HepG2 (cell line): ENCODE data around the gene ZCCHC10. TPM values are rescaled to one million over a fixed set of nuclear protein-coding genes. Genes with fewer than 3 reads are reported as not detected.

Source experiments
- ATAC-seq: fragments of 200-7000 bp; cut with Tn5 transposase; 3 replicates; pipeline ENCODE4 v1.9.1; 2020; ENCODE audit warnings: mild to moderate bottlenecking, moderate library complexity
- BruUV-seq: library from RNA; stranded (reverse); fragments of 400-500 nt; replicated peaks from 2 replicates; lab custom pipeline; 2021; lab: Mats Ljungman, UMichigan
- CTCF ChIA-PET: fragments of 300-600 bp; formaldehyde crosslinking; extraction: SDS; loops from one replicate; lab custom pipeline; 2021; ENCODE audit warnings: low total read pairs, inconsistent platforms, low intra/inter-chr PET ratio; lab: Yijun Ruan, JAX
- POLR2A ChIA-PET: fragments of 350-600 bp; sonication (Branson Sonifier 250); formaldehyde crosslinking; loops from one replicate; lab custom pipeline; 2020; ENCODE audit warnings: antibody characterized with exemption, inconsistent platforms; lab: Yijun Ruan, JAX
- DNase-seq: peaks from one replicate; pipeline ENCODE4 v3.0.0-alpha.2; 2015; ENCODE audit warnings: low spot score
- FAIRE-seq: peaks from 3 replicates; lab custom pipeline; 2011; peaks lifted over from hg19 to GRCh38; lab: Jason Lieb, UNC
- H2AFZ ChIP-seq: one replicate; pipeline ENCODE4 v1.6.1; 2011; ENCODE audit warnings: low read length, inconsistent platforms
- H3K27ac ChIP-seq: fragments of 300-600 bp; 3 replicates; pipeline ENCODE4 v1.8.0; 2011; ENCODE audit warnings: mixed run types, mild to moderate bottlenecking, mixed read lengths, low read length, inconsistent platforms; ENCODE audit not compliant: insufficient read depth; ENCODE audit errors: extremely low read length
- H3K27me3 ChIP-seq, 2 experiments: fragments of 200-600 bp in 1 of 2; 2 replicates in 1 of 2; 3 replicates in 1 of 2; pipeline versions ENCODE4 v1.6.0 to v1.8.0; 2011; ENCODE audit warnings: low read length in 2 of 2, mild to moderate bottlenecking in 2 of 2, moderate library complexity in 2 of 2, inconsistent platforms in 1 of 2; ENCODE audit not compliant: insufficient read depth in 2 of 2, control insufficient read depth in 1 of 2
- H3K36me3 ChIP-seq, 2 experiments: fragments of 200-600 bp in 1 of 2; replicated peaks in 1 of 2; 2 replicates in 1 of 2; 3 replicates in 1 of 2; pipeline versions ENCODE4 v1.5.1 to v1.8.0; 2011; ENCODE audit warnings: low read length in 2 of 2, inconsistent platforms in 1 of 2; ENCODE audit not compliant: insufficient read depth in 2 of 2, control insufficient read depth in 1 of 2
- H3K4me1 ChIP-seq: 2 replicates; pipeline ENCODE4 v1.5.1; 2012; ENCODE audit warnings: low read length, inconsistent platforms; ENCODE audit not compliant: insufficient read depth
- H3K4me2 ChIP-seq: 2 replicates; pipeline ENCODE4 v1.6.0; 2011; ENCODE audit warnings: low read depth, low read length, inconsistent platforms
- H3K4me3 ChIP-seq, 3 experiments: fragments of 200-600 bp in 1 of 3; sonication (generic), shearing (Covaris generic) in 1 of 3; replicated peaks in 1 of 3; 2 replicates each; pipeline ENCODE4 v1.5.1; 2011 to 2016; ENCODE audit warnings: low read length in 3 of 3, inconsistent platforms in 2 of 3, low read depth in 2 of 3, mild to moderate bottlenecking in 2 of 3, control low read depth in 1 of 3, mixed read lengths in 1 of 3; ENCODE audit not compliant: insufficient read depth in 1 of 3
- H3K79me2 ChIP-seq: one replicate; pipeline ENCODE4 v1.6.1; 2011; ENCODE audit warnings: low read length, inconsistent platforms; ENCODE audit not compliant: insufficient read depth
- H3K9ac ChIP-seq: 2 replicates; pipeline ENCODE4 v1.6.0; 2011; ENCODE audit warnings: mild to moderate bottlenecking, low read depth, low read length, inconsistent platforms; ENCODE audit not compliant: insufficient read depth
- H3K9me3 ChIP-seq: 2 replicates; pipeline ENCODE4 v1.5.1; 2012; ENCODE audit warnings: mild to moderate bottlenecking, low read length
- H4K20me1 ChIP-seq: 2 replicates; pipeline ENCODE4 v1.6.0; 2011; ENCODE audit warnings: inconsistent platforms, mild to moderate bottlenecking, low read length, moderate library complexity; ENCODE audit not compliant: insufficient read depth
- FOXO1 ChIP-seq: sonication (generic); formaldehyde crosslinking; IDR thresholded peaks from 2 replicates; pipeline ENCODE4 v1.4.0; 2020; ENCODE audit warnings: missing genetic modification reagents
- GZF1 ChIP-seq: sonication (generic); formaldehyde crosslinking; IDR thresholded peaks from 2 replicates; pipeline ENCODE4 v1.5.1; 2020; ENCODE audit warnings: mild to moderate bottlenecking, missing genetic modification reagents
- NFIC ChIP-seq: IDR thresholded peaks from 2 replicates; pipeline ENCODE4 v1.6.1; 2012; ENCODE audit warnings: mild to moderate bottlenecking, low read length, inconsistent platforms
- NONO ChIP-seq, 2 experiments: fragments of 450-650 bp in 1 of 2; sonication (generic) in 1 of 2; formaldehyde crosslinking in 1 of 2; IDR thresholded peaks in 1 of 2; conservative IDR thresholded peaks in 1 of 2; 2 replicates each; pipeline versions ENCODE4 v1.6.1 to v1.8.0; 2017 to 2022; ENCODE audit warnings: mild to moderate bottlenecking in 1 of 2, missing genetic modification reagents in 1 of 2, moderate library complexity in 1 of 2
- PTBP1 ChIP-seq: fragments of 200-400 bp; formaldehyde crosslinking; IDR thresholded peaks from 2 replicates; pipeline ENCODE4 v1.6.1; 2018; ENCODE audit warnings: low read length, low read depth; ENCODE audit not compliant: poor library complexity, severe bottlenecking
- SMARCE1 ChIP-seq: fragments of 450-650 bp; IDR thresholded peaks from 2 replicates; pipeline ENCODE4 v1.6.1; 2017; ENCODE audit warnings: borderline replicate concordance
- SMYD3 ChIP-seq: sonication (generic); formaldehyde crosslinking; IDR thresholded peaks from 2 replicates; pipeline ENCODE4 v1.8.1; 2023; ENCODE audit warnings: mild to moderate bottlenecking, missing genetic modification reagents
- SRY ChIP-seq: sonication (generic); formaldehyde crosslinking; IDR thresholded peaks from 2 replicates; pipeline ENCODE4 v1.8.0; 2022; ENCODE audit warnings: mild to moderate bottlenecking, missing genetic modification reagents
- ZBTB38 ChIP-seq: sonication (generic); formaldehyde crosslinking; IDR thresholded peaks from 2 replicates; pipeline ENCODE4 v1.5.1; 2020; ENCODE audit warnings: mild to moderate bottlenecking, missing genetic modification reagents
- ZMYM4 ChIP-seq: sonication (generic); formaldehyde crosslinking; IDR thresholded peaks from 2 replicates; pipeline ENCODE4 v1.8.1; 2023; ENCODE audit warnings: mild to moderate bottlenecking, missing genetic modification reagents
- ZNF772 ChIP-seq: sonication (generic); formaldehyde crosslinking; IDR thresholded peaks from 2 replicates; pipeline ENCODE4 v1.5.0; 2020; ENCODE audit warnings: mild to moderate bottlenecking, missing genetic modification reagents
- ZNF788 ChIP-seq: sonication (generic); formaldehyde crosslinking; IDR thresholded peaks from 2 replicates; pipeline ENCODE4 v1.5.0; 2020; ENCODE audit warnings: mild to moderate bottlenecking, missing genetic modification reagents, borderline replicate concordance
- ZNF839 ChIP-seq: sonication (generic); formaldehyde crosslinking; IDR thresholded peaks from 2 replicates; pipeline ENCODE4 v1.4.0; 2020; ENCODE audit warnings: missing genetic modification reagents, mild to moderate bottlenecking, borderline replicate concordance
- WGBS: methylation state at CpG from one replicate; pipeline ENCODE4 v1.1.6; 2017; ENCODE audit warnings: low lambda C conversion rate; 5-methylcytosine and 5-hydroxymethylcytosine counted together
- in situ Hi-C: cut with HindIII; loops from 2 replicates; pipeline ENCODE4 v1.10.0; 2017; ENCODE audit warnings: low pct_unique_long_range_greater_than_20kb; ENCODE audit not compliant: extremely low pct_ligation_motif_present
- intact Hi-C: fragments of 100-400 bp; cut with micrococcal nuclease; formaldehyde crosslinking; loops from one replicate; pipeline ENCODE4 v1.10.0; 2022; ENCODE audit not compliant: unreplicated experiment
- polyA plus RNA-seq, 8 experiments: library from polyadenylated mRNA; depleted of rRNA in 3 of 8; stranded (reverse) in 7 of 8; unstranded in 1 of 8; fragments of >200 nt; fragmentation: Illumina TruSeq in 4 of 8; extraction: Trizol in 4 of 8; gene quantifications; 2 replicates each; pipeline versions ENCODE4 v1.2.1 to v1.2.3, GENCODE V29; 2011 to 2016; ENCODE audit warnings: low read depth in 4 of 8, missing spikeins in 1 of 8, mixed read lengths in 1 of 8; ENCODE audit not compliant: insufficient read depth in 1 of 8
- total RNA-seq, 5 experiments: library from RNA; depleted of rRNA; stranded (reverse); fragments of >200 nt; fragmentation: Illumina TruSeq; extraction: Trizol; gene quantifications; 2 replicates each; pipeline ENCODE4 v1.2.3, GENCODE V29; 2016; ENCODE audit warnings: low read depth in 1 of 5
- TF ChIP-seq, protein P1 (sequence below): sonication (generic); formaldehyde crosslinking; conservative IDR thresholded peaks from 2 replicates; pipeline ENCODE4 v1.8.0; 2022; ENCODE audit warnings: missing genetic modification reagents

The ZCCHC10 gene
- total and polyA plus RNA-seq, 2 of the 13 experiments (the other 11 are each of a cell fraction or from before 2014, with no cell fraction given), result 40.7 to 48.2 TPM

- DNase-seq (no peak), FAIRE-seq (no peak), ATAC-seq (no peak)
- WGBS, result 76% methylated on average over 15 of the region's 15 CpGs
- no TSS peak for BruUV-seq
- intact Hi-C loops, result loop anchor here (5.0 kb wide), 1 partner anchor 36 kb away; no protein-coding TSS in a partner anchor
- Histone ChIP-seq H3K79me2 (peaks cover 77% of the 10 kb centered on the region), H3K4me3 (peak overlapping the region; percentile 90 to 95 (median 94); a peak in 5 of 6 replicates), H3K9ac (peak overlapping the region; percentile 99; the same call in 1 of the 2 replicates), H3K27ac (peak overlapping the region; percentile 100), H3K36me3 (no peaks in the 10 kb centered on the region), H3K9me3 (no peaks in the 10 kb centered on the region), H4K20me1 (peaks cover 35% of the 10 kb centered on the region), H2AFZ (no peak overlapping the region), H3K27me3 (no peaks in the 10 kb centered on the region; a peak in 1 of 5 replicates), H3K4me2 (peak overlapping the region; percentile 87), H3K4me1 (peaks cover 76% of the 10 kb centered on the region)
- in situ Hi-C loops, result loop anchor here (5.0 kb wide), 1 partner anchor 91 kb away; the partner anchor contains the start of gene AFF4
- ChIA-PET POLR2A (no interaction called here), CTCF (no interaction called here)
- TF ChIP-seq FOXO1 (no peak), ZMYM4 (0 out of 2 replicates have a peak, but pooled peaks have one; percentile 17), ZBTB38 (CRISPR knock-in tag) (peak; percentile 57; the same call in 1 of the 2 replicates)
Observed at GRCh38 chr5:133053448-133053847, 27.1 kb upstream of the ZCCHC10 start.

DNA sequence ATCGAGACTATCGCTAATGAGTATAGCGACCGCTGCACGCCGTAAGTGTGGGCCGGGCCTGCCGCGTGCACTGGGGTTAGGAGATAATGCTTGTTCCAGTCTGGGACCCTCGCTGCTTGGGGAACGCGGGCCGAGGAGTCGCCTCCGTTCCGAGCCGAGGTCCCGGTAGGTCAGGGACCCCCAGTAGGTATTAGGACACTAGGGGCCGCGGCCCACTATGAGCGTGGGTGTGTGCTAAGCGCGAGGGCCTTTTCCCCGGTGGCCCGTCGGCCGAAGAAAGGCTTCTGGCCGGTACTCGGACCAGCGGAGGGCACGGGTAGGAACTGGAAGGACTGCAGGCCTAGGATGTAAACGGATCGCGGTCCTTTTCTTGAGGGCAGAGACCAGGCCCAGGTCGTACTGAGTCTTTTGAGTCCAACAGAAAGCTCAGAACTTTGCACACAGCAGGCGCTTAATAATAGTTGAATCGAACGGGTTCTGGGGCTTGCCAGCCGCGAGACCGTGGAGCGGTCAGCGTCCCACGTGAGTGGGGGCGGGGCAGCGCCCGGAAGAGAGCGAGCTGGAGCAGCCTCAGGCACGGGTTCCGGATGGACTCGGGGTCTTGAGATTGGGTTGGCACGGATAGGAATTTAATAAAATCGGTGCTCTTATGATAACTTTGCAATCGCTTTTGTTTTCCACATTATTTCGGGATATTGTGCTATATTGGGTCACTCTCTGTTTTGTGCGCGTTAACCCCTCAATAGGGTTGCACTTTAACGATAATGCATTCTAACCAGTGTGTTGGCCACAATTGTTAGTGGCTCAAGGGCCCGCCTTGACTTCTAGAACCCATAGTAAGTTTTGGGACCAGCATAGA lies 26.2 kb upstream of the ZCCHC10 start:
- no peak for FAIRE-seq
- peaks cover 27% of the 10 kb centered on the region for H4K20me1 ChIP-seq
- in situ Hi-C loops, result loop anchor here (5.0 kb wide), 1 partner anchor 90 kb away; the partner anchor contains the start of gene AFF4
- CTCF ChIA-PET, result no interaction called here
- peaks cover 68% of the 10 kb centered on the region for H3K79me2 ChIP-seq
- H3K27ac ChIP-seq, result peak overlapping the region; percentile 100
- BruUV-seq, result TSS peak; percentile 49
- H3K27me3 ChIP-seq, result no peaks in the 10 kb centered on the region; a peak in 1 of 5 replicates
- intact Hi-C loops, result loop anchor here (5.0 kb wide), 1 partner anchor 35 kb away; no protein-coding TSS in a partner anchor
- H3K4me1 ChIP-seq, result peaks cover 76% of the 10 kb centered on the region
- POLR2A ChIA-PET, result interaction anchor here (0.7 to 5.9 kb wide), 32 partner anchors 9 to 245 kb away, joined by 3 to 116 read pairs (median 8); partner anchors contain the start of genes AFF4, GDF9, SHROOM1 and UQCRQ
- H3K4me3 ChIP-seq, result peak overlapping the region; percentile 90 to 95 (median 94)
- peak; percentile 50 for ATAC-seq
- peak overlapping the region; percentile 87 for H3K4me2 ChIP-seq
- no peak for DNase-seq
- H3K9me3 ChIP-seq, result no peaks in the 10 kb centered on the region
- under 1% methylated on average over 24 of the region's 59 CpGs for WGBS
- peak overlapping the region; percentile 99 for H3K9ac ChIP-seq
- H3K36me3 ChIP-seq, result no peaks in the 10 kb centered on the region
- H2AFZ ChIP-seq, result no peak overlapping the region
- TF ChIP-seq ZNF788 (CRISPR knock-in tag), result 0 out of 2 replicates have a peak, but pooled peaks have one; percentile 51
- TF ChIP-seq SMYD3, result no peak
- no peak for TF ChIP-seq ZNF839 (CRISPR knock-in tag)
- no peak for TF ChIP-seq SMARCE1
- TF ChIP-seq PTBP1, result peak; percentile 39
- TF ChIP-seq, protein P1, sequence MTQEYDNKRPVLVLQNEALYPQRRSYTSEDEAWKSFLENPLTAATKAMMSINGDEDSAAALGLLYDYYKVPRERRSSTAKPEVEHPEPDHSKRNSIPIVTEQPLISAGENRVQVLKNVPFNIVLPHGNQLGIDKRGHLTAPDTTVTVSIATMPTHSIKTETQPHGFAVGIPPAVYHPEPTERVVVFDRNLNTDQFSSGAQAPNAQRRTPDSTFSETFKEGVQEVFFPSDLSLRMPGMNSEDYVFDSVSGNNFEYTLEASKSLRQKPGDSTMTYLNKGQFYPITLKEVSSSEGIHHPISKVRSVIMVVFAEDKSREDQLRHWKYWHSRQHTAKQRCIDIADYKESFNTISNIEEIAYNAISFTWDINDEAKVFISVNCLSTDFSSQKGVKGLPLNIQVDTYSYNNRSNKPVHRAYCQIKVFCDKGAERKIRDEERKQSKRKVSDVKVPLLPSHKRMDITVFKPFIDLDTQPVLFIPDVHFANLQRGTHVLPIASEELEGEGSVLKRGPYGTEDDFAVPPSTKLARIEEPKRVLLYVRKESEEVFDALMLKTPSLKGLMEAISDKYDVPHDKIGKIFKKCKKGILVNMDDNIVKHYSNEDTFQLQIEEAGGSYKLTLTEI (CRISPR knock-in tag), result no peak
- TF ChIP-seq GZF1 (CRISPR knock-in tag), result no peak
- no peak for TF ChIP-seq NONO (IDR thresholded peaks at IDR 0.05)
- no peak for TF ChIP-seq NONO (CRISPR knock-in tag; conservative IDR thresholded peaks at IDR 0.05)
- 0 out of 2 replicates have a peak, but pooled peaks have one; percentile 18 for TF ChIP-seq NFIC
- 0 out of 2 replicates have a peak, but pooled peaks have one; percentile 26 for TF ChIP-seq ZNF772 (CRISPR knock-in tag)
- 0 out of 2 replicates have a peak, but pooled peaks have one; percentile 26 for TF ChIP-seq SRY (CRISPR knock-in tag)
